Liver (tissue), 9 donors: ENCODE data around the gene ZNF292. TPM values are rescaled to one million over a fixed set of nuclear protein-coding genes. Genes with fewer than 3 reads are reported as not detected.

Experiments used
- DNase-seq: peaks from one replicate; pipeline ENCODE4 v3.0.0-alpha.2; 2017; ENCODE audit warnings: low spot score
- H3K27ac ChIP-seq, 2 donors: one replicate each; pipeline ENCODE4 v1.7.0; 2013; ENCODE audit warnings: inconsistent platforms in 2 of 2, low read length in 2 of 2, control low read depth in 1 of 2, low read depth in 1 of 2, mild to moderate bottlenecking in 1 of 2
- H3K27me3 ChIP-seq, 4 donors: one replicate each; pipeline versions ENCODE4 v1.6.1 to v1.7.0; 2013; ENCODE audit warnings: low read length in 3 of 4, inconsistent platforms in 1 of 4, mild to moderate bottlenecking in 1 of 4, moderate library complexity in 1 of 4; ENCODE audit not compliant: control insufficient read depth in 4 of 4, insufficient read depth in 4 of 4
- H3K36me3 ChIP-seq, 4 donors: one replicate each; pipeline versions ENCODE4 v1.6.1 to v1.7.0; 2013; ENCODE audit warnings: low read length in 3 of 4, mild to moderate bottlenecking in 3 of 4, low read depth in 1 of 4, moderate library complexity in 1 of 4; ENCODE audit not compliant: control insufficient read depth in 4 of 4, insufficient read depth in 3 of 4
- H3K4me1 ChIP-seq, 4 donors: one replicate each; pipeline versions ENCODE4 v1.6.1 to v1.7.0; 2013; ENCODE audit warnings: low read length in 3 of 4, mild to moderate bottlenecking in 3 of 4, moderate library complexity in 1 of 4; ENCODE audit not compliant: control insufficient read depth in 4 of 4, insufficient read depth in 4 of 4
- H3K4me3 ChIP-seq, 3 donors: one replicate each; pipeline versions ENCODE4 v1.6.1 to v1.7.0; 2013; ENCODE audit warnings: low read length in 3 of 3, control low read depth in 1 of 3, low read depth in 1 of 3, mild to moderate bottlenecking in 1 of 3
- H3K9ac ChIP-seq, 2 donors: one replicate each; pipeline ENCODE4 v1.7.0; 2013; ENCODE audit warnings: low read length in 2 of 2, mild to moderate bottlenecking in 2 of 2, moderate library complexity in 2 of 2, control low read depth in 1 of 2, low read depth in 1 of 2
- H3K9me3 ChIP-seq, 4 donors: one replicate each; pipeline versions ENCODE4 v1.6.1 to v1.7.0; 2013; ENCODE audit warnings: low read length in 3 of 4; ENCODE audit not compliant: control insufficient read depth in 4 of 4
- ATF3 ChIP-seq: IDR thresholded peaks from 2 replicates; pipeline ENCODE4 v1.6.1; 2016; ENCODE audit warnings: antibody characterized with exemption
- CTCF ChIP-seq: fragments of 150-350 bp; IDR thresholded peaks from 2 replicates; pipeline ENCODE4 v1.5.1; 2017; ENCODE audit warnings: improper control_type of control experiment, low read depth, low read length; ENCODE audit not compliant: missing input control
- EGR1 ChIP-seq, 2 donors: IDR thresholded peaks; 2 replicates each; pipeline ENCODE4 v1.6.1; 2016 to 2018; ENCODE audit warnings: antibody characterized with exemption in 2 of 2, low read depth in 2 of 2
- FOXA1 ChIP-seq: IDR thresholded peaks from 2 replicates; pipeline ENCODE4 v1.6.1; 2016; ENCODE audit warnings: antibody characterized with exemption
- FOXA2 ChIP-seq: IDR thresholded peaks from 2 replicates; pipeline ENCODE4 v1.6.1; 2016; ENCODE audit warnings: antibody characterized with exemption
- GABPA ChIP-seq, 2 donors: IDR thresholded peaks in 1 of 2; conservative IDR thresholded peaks in 1 of 2; 2 replicates each; pipeline ENCODE4 v1.6.1; 2016; ENCODE audit warnings: antibody characterized with exemption in 2 of 2, mild to moderate bottlenecking in 1 of 2, moderate library complexity in 1 of 2
- HNF4G ChIP-seq: IDR thresholded peaks from 2 replicates; pipeline ENCODE4 v1.6.1; 2016; ENCODE audit warnings: antibody characterized with exemption
- JUND ChIP-seq, 2 donors: IDR thresholded peaks; 2 replicates each; pipeline ENCODE4 v1.6.1; 2016; ENCODE audit warnings: antibody characterized with exemption in 2 of 2
- MAX ChIP-seq: IDR thresholded peaks from 2 replicates; pipeline ENCODE4 v1.6.1; 2016; ENCODE audit warnings: antibody characterized with exemption
- NR2F2 ChIP-seq: IDR thresholded peaks from 2 replicates; pipeline ENCODE4 v1.6.1; 2016; ENCODE audit warnings: antibody characterized with exemption
- RAD21 ChIP-seq, 2 donors: IDR thresholded peaks; 2 replicates each; pipeline ENCODE4 v1.6.1; 2016; ENCODE audit warnings: antibody characterized with exemption in 2 of 2, mild to moderate bottlenecking in 2 of 2
- REST ChIP-seq: IDR thresholded peaks from 2 replicates; pipeline ENCODE4 v1.6.1; 2016; ENCODE audit warnings: antibody characterized with exemption, mild to moderate bottlenecking
- RXRA ChIP-seq, 2 donors: IDR thresholded peaks; 2 replicates each; pipeline ENCODE4 v1.6.1; 2017 to 2018; ENCODE audit warnings: antibody characterized with exemption in 2 of 2, mild to moderate bottlenecking in 1 of 2
- SP1 ChIP-seq: IDR thresholded peaks from 2 replicates; pipeline ENCODE4 v1.6.1; 2018; ENCODE audit warnings: antibody characterized with exemption, mild to moderate bottlenecking
- TAF1 ChIP-seq: conservative IDR thresholded peaks from 2 replicates; pipeline ENCODE4 v1.6.1; 2016; ENCODE audit warnings: antibody characterized with exemption, mild to moderate bottlenecking
- YY1 ChIP-seq: IDR thresholded peaks from 2 replicates; pipeline ENCODE4 v1.6.1; 2016; ENCODE audit warnings: antibody characterized with exemption, mild to moderate bottlenecking
- ZBTB33 ChIP-seq: IDR thresholded peaks from 2 replicates; pipeline ENCODE4 v1.6.1; 2016; ENCODE audit warnings: antibody characterized with exemption
- WGBS: extraction: QIAGEN DNeasy Blood & Tissue Kit; methylation state at CpG from one replicate; pipeline ENCODE4 v1.1.7; 2013; 5-methylcytosine and 5-hydroxymethylcytosine counted together
- polyA plus RNA-seq, 2 donors: library from polyadenylated mRNA; stranded (reverse) in 1 of 2; unstranded in 1 of 2; fragments of 200-250 nt in 1 of 2; fragments of >200 nt in 1 of 2; fragmentation: Nextera tagmentation in 1 of 2; extraction: Ambion mirVana in 1 of 2; gene quantifications; one replicate each; pipeline versions ENCODE4 v1.2.1 to v1.2.3, GENCODE V29; 2013 to 2015
- total RNA-seq, 2 donors: library from RNA; depleted of rRNA; stranded (reverse); fragments of >200 nt; gene quantifications; one replicate each; pipeline ENCODE4 v1.2.3, GENCODE V29; 2014
- donor health status: healthy.
- donor health status: healthy.
- donor health status: healthy.
- donor health status: healthy.
- donor health status: healthy.

ZNF292 gene
- total and polyA plus RNA-seq, 4 donors, result 2.7 to 16.4 (median 12.5) TPM

- TF ChIP-seq JUND (IDR thresholded peaks at IDR 0.05), result no peak
- no peak for TF ChIP-seq ATF3
- TF ChIP-seq YY1, result no peak
- no peak for TF ChIP-seq FOXA1
- no peak for TF ChIP-seq HNF4G
- TF ChIP-seq FOXA2, result no peak
These were observed 136.5 kb downstream of the ZNF292 start (continued) for GRCh38 chr6:87291883-87292282.

GRCh38 chr6:87293526-87293925 is 138.2 kb downstream of the ZNF292 start:
- Histone ChIP-seq H3K27me3 (no peaks in the 10 kb centered on the region), H3K9me3 (no peaks in the 10 kb centered on the region), H3K9ac (no peak overlapping the region), H3K27ac (no peak overlapping the region), H3K36me3 (no peaks in the 10 kb centered on the region), H3K4me1 (no peaks in the 10 kb centered on the region), H3K4me3 (no peak overlapping the region)
- 83% methylated on average over 4 of the region's 4 CpGs for WGBS
- DNase-seq, result no peak
- TF ChIP-seq RXRA (IDR thresholded peaks at IDR 0.05) (no peak), TAF1 (no peak), ZBTB33 (no peak), MAX (no peak), EGR1 (IDR thresholded peaks at IDR 0.05; ENCODE audit: low read depth in 2 of 2) (no peak)

- 73% methylated on average over 1 of the region's 1 CpG for WGBS
- no peak overlapping the region for H3K4me3 ChIP-seq
- H3K9ac ChIP-seq, result no peak overlapping the region
- no peaks in the 10 kb centered on the region for H3K4me1 ChIP-seq
- TF ChIP-seq TAF1 (no peak), FOXA2 (no peak), JUND (IDR thresholded peaks at IDR 0.05) (no peak), HNF4G (no peak), MAX (no peak), RXRA (IDR thresholded peaks at IDR 0.05) (no peak), ATF3 (no peak), FOXA1 (no peak), NR2F2 (no peak), EGR1 (IDR thresholded peaks at IDR 0.05; ENCODE audit: low read depth in 2 of 2) (no peak), YY1 (no peak), SP1 (no peak), RAD21 (IDR thresholded peaks at IDR 0.05) (no peak), ZBTB33 (no peak), REST (no peak), GABPA (IDR thresholded peaks at IDR 0.05 in 1 of 2, conservative IDR thresholded peaks at IDR 0.05 in 1 of 2) (no peak), CTCF (no peak)
- H3K27me3 ChIP-seq, result peaks cover 0 to 2% (median 0%) of the 10 kb centered on the region in 4 donors
- no peaks in the 10 kb centered on the region for H3K36me3 ChIP-seq
- no peak for DNase-seq
- H3K27ac ChIP-seq, result no peak overlapping the region
- H3K9me3 ChIP-seq, result peaks cover 0 to 1% (median 0%) of the 10 kb centered on the region in 4 donors
These were observed 141.8 kb downstream of the ZNF292 start for GRCh38 chr6:87297119-87297518.
